Left lung (tissue), 10 donors: ENCODE measurements around the gene NUMBL. TPM values are rescaled to one million over a fixed set of nuclear protein-coding genes. Genes with fewer than 3 reads are reported as not detected.
A peak's percentile ranks its signal among the peaks of the same experiment; 100 is the strongest.

Source experiments
- ATAC-seq: fragments of 200-7000 bp; cut with Tn5 transposase; one replicate; pipeline ENCODE4 v1.9.1; 2020; ENCODE audit warnings: moderate library complexity
- DNase-seq, 4 donors: peaks; one replicate each; pipeline ENCODE4 v3.0.0-alpha.2; 2013 to 2020
- H3K27ac ChIP-seq, 2 donors: fragments of 200-600 bp; sonication (generic) in 1 of 2; one replicate each; pipeline versions ENCODE4 v1.5.0 to v1.8.0; 2020 to 2021
- H3K27me3 ChIP-seq, 2 donors: fragments of 200-600 bp; sonication (generic) in 1 of 2; one replicate each; pipeline versions ENCODE4 v1.5.0 to v1.8.0; 2020 to 2021
- H3K36me3 ChIP-seq, 2 donors: fragments of 200-600 bp; sonication (generic) in 1 of 2; one replicate each; pipeline versions ENCODE4 v1.5.0 to v1.8.0; 2020 to 2021
- H3K4me1 ChIP-seq, 2 donors: fragments of 200-600 bp; one replicate each; pipeline ENCODE4 v1.8.0; 2021
- H3K4me3 ChIP-seq, 2 donors: fragments of 200-600 bp; sonication (generic) in 1 of 2; one replicate each; pipeline versions ENCODE4 v1.5.0 to v1.8.0; 2020 to 2021; ENCODE audit warnings: mild to moderate bottlenecking in 1 of 2
- H3K9me3 ChIP-seq, 2 donors: fragments of 200-600 bp; sonication (generic) in 1 of 2; one replicate each; pipeline versions ENCODE4 v1.5.0 to v1.8.0; 2020 to 2021
- intact Hi-C, 2 donors: fragments of 100-400 bp; cut with DNase I; formaldehyde crosslinking; loops; one replicate each; pipeline versions ENCODE4 v1.11.2 to v1.14.2; 2022
- polyA plus RNA-seq, 6 donors: library from polyadenylated mRNA; unstranded; fragments of 120-200 nt; gene quantifications; one replicate each; pipeline ENCODE4 v1.2.1, GENCODE V29; 2013; ENCODE audit not compliant: insufficient read length in 6 of 6
- total RNA-seq, 2 donors: library from RNA; stranded (reverse); fragmentation: NEBNext Ultra II Directional; extraction: Animal tissue kit (Norgen Biotek cat#: 25700); gene quantifications; one replicate each; pipeline ENCODE4 v1.2.1, GENCODE V29; 2021
- TF ChIP-seq, protein P1 (sequence below), 2 donors: fragments of 200-600 bp; sonication (generic) in 1 of 2; IDR thresholded peaks; one replicate each; pipeline versions ENCODE4 v1.5.0 to v1.8.0; 2021; ENCODE audit warnings: antibody characterized with exemption in 2 of 2
- donor health status: DM: no; HTN: yes; CAD: no.
- donor health status: DM: no; HTN: no; CAD: no.

The NUMBL gene
- total and polyA plus RNA-seq, 8 donors, result 12.8 to 30.2 (median 16.3) TPM

DNA sequence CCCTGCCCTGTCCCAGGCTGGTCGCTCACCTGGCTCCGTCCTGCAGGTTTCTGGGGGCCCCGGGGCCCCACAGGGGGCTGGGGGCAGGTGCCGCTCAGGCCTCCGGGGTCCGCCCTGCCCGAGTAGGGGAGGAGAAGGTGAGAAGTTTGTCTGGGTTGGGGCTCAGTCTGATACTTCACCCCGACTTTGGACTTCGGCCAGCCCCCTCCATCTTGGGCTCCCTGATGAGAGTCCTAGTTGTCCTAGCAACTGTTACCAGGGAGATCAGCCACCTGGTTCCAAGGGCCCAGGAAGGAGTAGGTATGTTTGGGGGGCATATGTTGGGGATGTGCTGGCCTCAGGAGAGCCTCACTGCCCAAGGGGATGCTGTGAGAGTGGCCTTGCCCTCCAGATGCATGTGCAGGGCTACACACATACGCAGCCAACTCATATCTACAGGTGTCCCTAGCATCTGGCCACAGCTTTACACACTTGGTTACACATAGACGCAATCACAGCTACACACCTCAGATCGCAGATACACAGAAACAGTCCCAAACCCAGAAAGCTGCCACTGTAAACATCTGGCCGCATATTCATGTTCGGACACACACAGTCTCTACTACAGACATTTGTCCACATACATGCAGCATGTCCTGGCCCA, 3.4 kb downstream of the NUMBL start:
- no peak overlapping the region for H3K4me3 ChIP-seq
- intact Hi-C loops, result no loop called here
- no peaks in the 10 kb centered on the region for H3K27me3 ChIP-seq
- peaks cover 5 to 22% of the 10 kb centered on the region in 2 donors for H3K4me1 ChIP-seq
- DNase-seq (peak in 1 of 4 donors; percentile 69), ATAC-seq (no peak)
- H3K36me3 ChIP-seq, result peaks cover 0 to 18% of the 10 kb centered on the region in 2 donors
- no peaks in the 10 kb centered on the region for H3K9me3 ChIP-seq
- no peak overlapping the region for H3K27ac ChIP-seq
- TF ChIP-seq, protein P1, sequence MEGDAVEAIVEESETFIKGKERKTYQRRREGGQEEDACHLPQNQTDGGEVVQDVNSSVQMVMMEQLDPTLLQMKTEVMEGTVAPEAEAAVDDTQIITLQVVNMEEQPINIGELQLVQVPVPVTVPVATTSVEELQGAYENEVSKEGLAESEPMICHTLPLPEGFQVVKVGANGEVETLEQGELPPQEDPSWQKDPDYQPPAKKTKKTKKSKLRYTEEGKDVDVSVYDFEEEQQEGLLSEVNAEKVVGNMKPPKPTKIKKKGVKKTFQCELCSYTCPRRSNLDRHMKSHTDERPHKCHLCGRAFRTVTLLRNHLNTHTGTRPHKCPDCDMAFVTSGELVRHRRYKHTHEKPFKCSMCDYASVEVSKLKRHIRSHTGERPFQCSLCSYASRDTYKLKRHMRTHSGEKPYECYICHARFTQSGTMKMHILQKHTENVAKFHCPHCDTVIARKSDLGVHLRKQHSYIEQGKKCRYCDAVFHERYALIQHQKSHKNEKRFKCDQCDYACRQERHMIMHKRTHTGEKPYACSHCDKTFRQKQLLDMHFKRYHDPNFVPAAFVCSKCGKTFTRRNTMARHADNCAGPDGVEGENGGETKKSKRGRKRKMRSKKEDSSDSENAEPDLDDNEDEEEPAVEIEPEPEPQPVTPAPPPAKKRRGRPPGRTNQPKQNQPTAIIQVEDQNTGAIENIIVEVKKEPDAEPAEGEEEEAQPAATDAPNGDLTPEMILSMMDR (IDR thresholded peaks at IDR 0.05), result no peak

DNA sequence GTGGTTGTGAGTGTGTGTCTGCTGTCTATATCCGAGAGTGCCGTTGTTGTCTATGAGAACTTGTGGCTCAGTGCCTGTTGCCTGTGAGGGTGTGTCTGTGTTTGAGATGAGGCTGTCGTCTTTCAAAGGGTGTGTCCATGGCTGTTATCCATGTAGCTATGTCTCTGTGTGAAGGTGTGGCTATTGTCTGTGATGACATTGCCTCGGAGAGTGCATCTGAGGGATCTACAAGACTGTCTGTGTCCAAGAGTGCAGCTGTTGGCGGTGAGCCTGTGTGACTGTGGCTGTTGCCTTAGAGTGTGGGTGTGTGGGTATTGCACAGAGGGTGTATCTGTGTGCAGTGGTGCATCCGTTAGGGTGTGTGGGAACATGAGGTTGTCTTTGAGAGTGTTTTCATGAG, 4.9 kb downstream of the NUMBL start:
- intact Hi-C loops, result no loop called here
- no peak overlapping the region for H3K27ac ChIP-seq
- H3K4me3 ChIP-seq, result no peak overlapping the region
- H3K36me3 ChIP-seq, result peaks cover 3 to 29% of the 10 kb centered on the region in 2 donors
- H3K9me3 ChIP-seq, result no peaks in the 10 kb centered on the region
- TF ChIP-seq, protein P1 (IDR thresholded peaks at IDR 0.05), result no peak
- no peak for DNase-seq
- peaks cover 0 to 11% of the 10 kb centered on the region in 2 donors for H3K4me1 ChIP-seq
- no peak for ATAC-seq
- no peaks in the 10 kb centered on the region for H3K27me3 ChIP-seq

- H3K27me3 ChIP-seq, result no peaks in the 10 kb centered on the region
- H3K4me3 ChIP-seq, result no peak overlapping the region
- H3K36me3 ChIP-seq, result peaks cover 4 to 34% of the 10 kb centered on the region in 2 donors
- H3K4me1 ChIP-seq, result peaks cover 0 to 8% of the 10 kb centered on the region in 2 donors
- H3K9me3 ChIP-seq, result no peaks in the 10 kb centered on the region
- TF ChIP-seq, protein P1 (IDR thresholded peaks at IDR 0.05), result no peak
- ATAC-seq (no peak), DNase-seq (peak in 1 of 4 donors; percentile 11)
- no peak overlapping the region for H3K27ac ChIP-seq
- intact Hi-C loops, result no loop called here
Measured at GRCh38 chr19:40685016-40685526, 5.4 kb downstream of the NUMBL start.

- intact Hi-C loops, result no loop called here
- Histone ChIP-seq H3K36me3 (peaks cover 4 to 42% of the 10 kb centered on the region in 2 donors), H3K27me3 (no peaks in the 10 kb centered on the region), H3K9me3 (no peaks in the 10 kb centered on the region), H3K4me3 (no peak overlapping the region), H3K4me1 (peaks cover 0 to 4% of the 10 kb centered on the region in 2 donors), H3K27ac (no peak overlapping the region)
- peak in 1 of 4 donors; percentile 79 for DNase-seq
- ATAC-seq, result no peak
- TF ChIP-seq, protein P1 (IDR thresholded peaks at IDR 0.05), result no peak
Measured at GRCh38 chr19:40684280-40684679, 6.2 kb downstream of the NUMBL start.

GRCh38 chr19:40683437-40683836, 7.0 kb downstream of the NUMBL start:
- Histone ChIP-seq H3K4me1 (peaks cover 0 to 4% of the 10 kb centered on the region in 2 donors), H3K9me3 (no peaks in the 10 kb centered on the region), H3K36me3 (peaks cover 4 to 49% of the 10 kb centered on the region in 2 donors), H3K4me3 (no peak overlapping the region), H3K27ac (no peak overlapping the region), H3K27me3 (no peaks in the 10 kb centered on the region)
- DNase-seq (peak in 1 of 4 donors; percentile 8), ATAC-seq (no peak)
- intact Hi-C loops, result no loop called here
- TF ChIP-seq, protein P1 (IDR thresholded peaks at IDR 0.05), result no peak
